GM21576 (cell line): ENCODE measurements around the gene HADHA.
"Not testable (repeated sequence)": the region's sequence is repeated elsewhere in the genome, so short reads cannot be mapped to it uniquely, and the experiment has no call there.

ENCODE experiments used
- ATAC-seq: cut with Tn5 transposase; IDR thresholded peaks from one replicate; pipeline ENCODE4 v1.9.1; 2021; ENCODE audit warnings: mild to moderate bottlenecking, moderate library complexity; ENCODE audit not compliant: unreplicated experiment

HADHA gene

DNA sequence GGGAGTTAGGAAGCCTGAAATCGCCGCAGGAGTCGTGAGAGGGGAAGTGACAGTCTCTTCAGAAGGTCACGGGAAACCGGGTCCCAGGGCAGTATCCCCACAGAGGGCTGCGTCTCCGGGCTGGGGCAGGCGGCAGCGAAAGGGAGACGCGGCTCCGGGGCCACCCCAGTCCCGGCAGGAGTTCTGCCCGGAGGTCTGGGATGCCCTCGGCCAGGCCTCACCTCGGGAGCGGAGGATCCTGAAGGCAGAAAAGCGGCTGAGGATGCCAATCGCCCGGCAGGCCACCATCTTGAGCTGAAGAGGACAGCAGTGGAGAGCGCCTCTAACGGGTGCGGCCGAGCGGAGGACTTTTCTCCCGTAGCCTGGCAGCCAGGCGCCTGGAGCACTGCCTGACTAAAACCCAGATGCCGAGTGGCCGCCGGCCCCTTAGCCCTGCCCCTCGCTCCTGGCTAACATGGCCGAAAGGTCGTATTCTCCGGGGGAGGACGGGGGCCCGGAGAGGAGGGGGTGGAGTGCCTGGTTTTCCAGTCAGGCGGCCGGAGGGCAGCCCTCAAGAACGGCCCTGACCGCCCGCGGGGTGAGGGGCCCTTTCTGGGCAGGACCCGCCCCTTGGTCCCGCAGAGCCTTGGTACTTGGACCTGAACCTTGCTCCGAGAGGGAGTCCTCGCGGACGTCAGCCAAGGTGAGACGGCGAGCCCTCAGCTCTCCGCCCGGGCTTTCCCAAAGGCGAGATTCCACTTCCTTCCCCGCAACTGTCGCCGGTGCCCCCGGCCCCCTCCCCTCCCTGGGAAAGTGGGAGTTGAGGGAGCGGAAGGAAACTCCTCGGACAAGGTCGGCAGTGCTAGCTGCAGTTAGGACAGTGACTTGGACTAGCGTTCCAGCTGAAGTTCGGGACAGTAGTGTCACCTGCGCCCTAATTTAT is at the start of gene HADHA, which contains the start of gene HADHB:
HADHA (minus strand) TSS at position 324 of the 922 bp plus-strand sequence; CDS start at position 288, 36 bp downstream.
HADHB (plus strand) TSS at position 631 of the 922 bp plus-strand sequence. CDS start 9,316 bp downstream, outside the sequence.
- ATAC-seq, result peak; percentile 59

DNA sequence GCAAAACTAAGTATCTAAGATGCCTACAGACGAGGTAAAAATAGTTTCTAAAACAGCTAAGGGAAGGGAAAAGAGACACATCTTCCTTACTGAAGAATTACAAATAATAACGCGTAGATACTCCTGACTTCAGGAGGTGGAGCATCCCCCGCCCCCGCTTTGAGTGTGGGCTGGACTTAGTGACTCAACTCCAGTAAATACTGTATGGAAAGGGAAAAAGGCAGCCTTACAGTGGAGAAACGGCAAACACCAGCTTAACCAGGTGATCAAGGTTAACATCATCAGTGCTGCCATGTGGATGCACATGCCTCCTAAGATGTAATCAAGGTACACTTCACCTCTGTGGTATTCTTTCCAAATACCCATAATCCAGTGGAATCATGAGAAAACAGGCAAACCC is 48.2 kb upstream of the HADHA start:
- no peak for ATAC-seq

DNA sequence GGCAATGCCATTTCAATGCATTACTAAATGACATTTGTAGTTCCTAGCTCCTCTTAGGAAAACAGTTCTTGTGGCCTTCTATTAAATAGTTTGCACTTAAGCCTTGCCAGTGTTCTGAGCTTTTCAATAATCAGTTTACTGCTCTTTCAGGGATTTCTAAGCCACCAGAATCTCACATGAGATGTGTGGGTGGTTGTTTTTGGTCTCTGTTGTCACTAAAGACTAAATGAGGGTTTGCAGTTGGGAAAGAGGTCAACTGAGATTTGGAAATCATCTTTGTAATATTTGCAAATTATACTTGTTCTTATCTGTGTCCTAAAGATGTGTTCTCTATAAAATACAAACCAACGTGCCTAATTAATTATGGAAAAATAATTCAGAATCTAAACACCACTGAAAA is 45.6 kb upstream of the HADHA start:
- ATAC-seq, result no peak

DNA sequence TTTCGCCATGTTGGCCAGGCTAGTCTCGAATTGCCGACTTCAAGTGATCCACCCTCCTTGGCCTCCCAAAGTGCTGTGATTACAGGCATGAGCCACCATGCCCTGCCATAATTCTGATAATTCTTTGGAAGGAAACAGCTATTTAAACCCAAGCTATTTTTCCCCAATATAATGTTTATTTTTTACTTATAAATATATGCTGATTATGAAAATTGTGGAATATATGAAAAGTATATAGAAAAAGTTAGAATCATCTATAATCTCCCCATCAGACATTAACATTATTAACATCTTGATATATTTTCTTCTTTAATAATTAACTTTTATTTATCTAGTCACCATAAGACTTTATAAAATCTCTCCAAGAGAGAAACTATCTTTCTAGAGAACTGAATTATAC is 41.5 kb upstream of the HADHA start:
- no peak for ATAC-seq

DNA sequence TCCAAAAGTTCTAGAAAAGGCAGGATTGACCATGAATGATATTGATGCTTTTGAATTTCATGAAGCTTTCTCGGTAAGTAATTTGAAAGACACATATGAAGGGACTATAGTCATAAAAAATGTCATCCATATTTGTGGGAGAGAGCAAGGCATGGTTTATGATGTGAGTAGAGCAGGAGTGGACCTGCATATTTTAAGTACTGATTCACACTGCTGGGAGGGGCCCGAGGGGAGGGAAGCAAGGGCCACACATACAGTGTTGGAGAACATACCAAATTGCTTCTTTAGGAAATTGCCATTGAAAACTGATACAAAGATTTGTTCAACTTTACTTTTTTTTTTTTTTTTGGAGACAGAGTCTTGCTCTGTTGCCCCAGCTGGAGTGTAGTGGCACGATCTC is 39.7 kb upstream of the HADHA start:
- no peak for ATAC-seq

DNA sequence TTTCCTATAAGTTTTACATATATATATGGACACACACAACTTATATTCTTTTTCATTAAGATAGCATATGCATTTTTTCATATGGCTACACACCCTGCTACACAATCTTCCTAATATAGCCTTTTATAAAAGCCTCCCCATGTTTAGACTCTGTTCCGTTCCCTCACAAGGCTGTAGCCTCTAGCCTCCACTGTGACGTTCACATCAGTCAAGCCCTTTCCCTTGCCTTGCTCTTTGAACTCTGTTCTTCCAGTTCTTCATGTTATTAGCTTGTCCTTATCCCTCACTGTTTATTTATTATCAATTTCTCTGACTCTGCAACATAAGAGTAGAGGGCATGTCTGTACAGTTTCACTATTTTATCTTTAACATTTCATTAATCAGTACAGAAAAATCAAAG is 39.2 kb upstream of the HADHA start:
- ATAC-seq, result no peak

DNA sequence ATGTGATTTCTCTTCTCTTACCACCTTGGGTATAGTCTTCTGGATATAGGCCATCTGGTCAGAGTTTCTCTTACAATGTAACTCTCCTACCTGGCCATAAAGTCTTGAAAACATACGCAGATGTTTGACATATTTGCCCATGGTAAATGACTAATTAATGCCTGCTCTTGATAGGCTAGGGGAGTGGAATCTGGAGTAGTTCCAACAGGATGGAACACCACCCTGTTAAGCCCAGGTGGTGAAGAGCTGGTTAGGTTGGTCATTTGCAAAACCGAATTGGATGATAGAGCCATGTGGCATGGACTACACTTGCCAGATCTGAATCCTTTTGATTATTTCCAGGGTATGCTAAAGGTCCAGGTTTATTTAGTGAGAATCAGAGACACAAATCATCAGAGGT is 36.8 kb upstream of the HADHA start:
- ATAC-seq, result no peak

DNA sequence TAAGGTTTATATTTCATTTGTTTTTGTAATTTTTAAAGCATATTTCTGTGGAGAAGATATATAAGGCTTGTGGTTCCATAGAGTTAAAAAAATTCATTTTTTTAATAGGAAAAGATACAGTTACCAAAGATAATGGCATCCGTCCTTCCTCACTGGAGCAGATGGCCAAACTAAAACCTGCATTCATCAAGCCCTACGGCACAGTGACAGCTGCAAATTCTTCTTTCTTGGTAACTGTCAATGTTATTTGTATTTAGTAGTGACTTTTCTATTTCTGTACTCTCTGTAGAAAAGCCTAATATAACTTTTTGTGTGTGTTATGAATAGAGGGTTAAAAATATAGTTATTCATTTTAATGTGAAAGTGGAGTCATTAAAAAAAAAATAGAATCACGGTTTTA is 35.5 kb upstream of the HADHA start:
- no peak for ATAC-seq

DNA sequence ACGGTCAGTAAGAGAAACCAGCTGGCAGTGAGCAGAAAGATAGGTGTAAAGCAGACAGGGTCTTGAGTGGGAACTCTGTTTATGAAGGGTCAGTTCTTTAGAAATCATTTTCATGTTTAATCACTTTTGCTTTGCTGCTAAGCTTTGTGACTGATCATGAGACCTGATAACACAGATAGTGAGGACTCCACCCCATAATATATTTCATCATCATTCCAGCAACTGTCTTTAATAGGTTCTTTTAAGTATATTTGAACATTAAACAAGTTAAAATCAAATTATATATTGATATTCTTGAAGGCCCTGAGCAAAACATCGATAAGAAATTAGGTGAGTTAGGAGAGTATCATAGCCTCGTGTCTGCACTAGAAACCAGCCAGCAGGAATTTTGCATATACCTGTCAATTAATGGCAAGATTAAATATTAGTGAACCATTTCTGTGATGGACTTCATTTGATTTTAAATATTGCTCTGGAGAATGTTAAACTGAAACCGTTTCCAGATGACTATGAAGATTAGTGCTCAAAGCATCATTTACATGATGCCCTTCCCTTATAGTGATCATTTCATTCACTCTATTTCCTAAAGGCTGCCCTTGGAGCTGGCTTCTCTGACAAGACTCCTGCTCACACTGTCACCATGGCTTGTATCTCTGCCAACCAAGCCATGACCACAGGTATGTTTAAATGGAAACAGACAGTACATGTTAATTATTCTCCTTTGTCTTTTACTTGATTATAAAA is 32.2 kb upstream of the HADHA start:
- no peak for ATAC-seq

DNA sequence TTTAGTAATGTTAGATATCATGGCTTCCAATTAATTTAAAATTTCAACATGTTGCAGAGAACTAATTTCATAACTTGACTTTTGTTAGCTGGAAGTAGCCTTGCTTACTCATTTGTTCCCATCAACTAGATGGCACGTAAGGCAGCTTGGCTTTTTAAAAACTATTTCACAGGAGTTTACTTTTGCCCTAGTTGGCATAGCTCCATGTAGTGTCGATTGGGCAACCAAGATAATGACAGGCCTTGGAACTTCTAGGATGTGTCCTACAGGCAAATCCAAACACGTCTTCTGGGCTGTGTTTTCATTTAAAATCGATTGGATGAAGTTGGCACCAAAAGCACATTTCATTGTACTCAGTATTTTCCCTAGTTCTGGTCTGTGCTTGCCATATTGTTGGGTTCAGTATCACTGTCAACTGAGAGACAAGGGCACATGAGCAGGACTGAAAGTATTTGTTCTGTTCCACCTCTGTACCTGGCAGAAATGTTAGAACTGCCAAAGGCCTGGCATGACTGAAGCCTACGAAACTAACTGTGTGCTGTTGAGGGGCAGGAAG is 29.7 kb upstream of the HADHA start:
- ATAC-seq, result no peak

DNA sequence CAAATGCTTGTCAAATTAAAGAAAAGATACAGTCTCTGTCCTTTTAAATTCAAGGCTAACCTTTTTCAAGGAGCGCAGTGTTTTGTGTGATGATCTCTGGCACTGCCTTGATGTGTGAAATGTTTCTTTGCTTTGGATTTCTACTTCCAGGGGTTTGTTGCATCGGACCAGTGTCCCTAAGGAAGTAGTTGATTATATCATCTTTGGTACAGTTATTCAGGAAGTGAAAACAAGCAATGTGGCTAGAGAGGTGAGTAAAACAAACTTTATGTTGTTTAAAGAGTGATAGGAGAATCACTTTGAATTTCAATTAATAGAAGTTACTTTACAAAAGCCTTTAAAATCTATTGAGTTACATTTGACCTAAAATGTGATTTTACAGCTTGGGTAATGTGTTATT is 29.1 kb upstream of the HADHA start:
- no peak for ATAC-seq

DNA sequence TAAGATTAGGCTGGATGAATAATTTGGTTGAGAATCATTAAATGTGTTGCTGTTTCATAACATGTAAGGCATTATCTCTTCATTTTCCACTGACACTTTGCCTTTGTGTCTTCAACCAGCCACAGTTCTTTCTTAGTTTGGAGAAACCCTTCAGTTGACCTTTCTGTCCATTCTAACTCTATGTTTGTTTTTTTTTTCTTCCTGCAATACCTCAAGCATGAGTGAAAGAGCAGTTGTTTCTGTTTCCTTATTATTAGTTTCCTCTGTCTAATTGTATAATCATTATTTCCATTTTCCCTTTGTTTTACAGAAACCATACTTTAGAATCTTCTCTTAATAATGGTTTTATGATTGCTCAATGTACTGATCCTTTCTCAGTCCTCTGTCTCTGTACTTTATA is 25.9 kb upstream of the HADHA start:
- no peak for ATAC-seq

DNA sequence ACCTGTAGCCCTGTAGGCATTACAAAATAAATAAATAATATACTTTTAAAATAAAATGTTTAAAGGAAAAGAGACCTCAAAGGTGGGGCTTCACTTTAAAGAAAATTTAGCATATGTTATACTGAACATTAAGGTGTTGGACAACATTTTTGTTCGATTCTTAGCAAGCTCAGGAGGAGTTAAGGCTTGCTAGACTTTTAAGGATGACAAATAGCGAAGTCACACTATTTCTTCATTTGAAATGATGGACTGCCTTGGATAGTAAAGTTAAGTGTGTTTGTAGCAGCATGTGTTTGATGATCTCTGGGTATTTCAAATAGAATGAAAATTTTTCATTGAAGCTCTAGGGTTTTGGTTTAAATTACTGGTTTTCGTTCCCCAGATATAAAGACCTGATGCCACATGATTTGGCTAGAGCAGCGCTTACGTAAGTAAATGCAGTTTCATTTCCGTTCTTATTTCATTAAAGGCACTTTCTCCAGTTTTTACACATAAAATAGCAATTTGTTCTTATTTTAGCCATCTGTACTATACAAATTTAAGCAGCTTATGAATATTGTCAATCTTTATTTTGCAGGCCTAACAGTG is 25.2 kb upstream of the HADHA start:
- ATAC-seq, result no peak

DNA sequence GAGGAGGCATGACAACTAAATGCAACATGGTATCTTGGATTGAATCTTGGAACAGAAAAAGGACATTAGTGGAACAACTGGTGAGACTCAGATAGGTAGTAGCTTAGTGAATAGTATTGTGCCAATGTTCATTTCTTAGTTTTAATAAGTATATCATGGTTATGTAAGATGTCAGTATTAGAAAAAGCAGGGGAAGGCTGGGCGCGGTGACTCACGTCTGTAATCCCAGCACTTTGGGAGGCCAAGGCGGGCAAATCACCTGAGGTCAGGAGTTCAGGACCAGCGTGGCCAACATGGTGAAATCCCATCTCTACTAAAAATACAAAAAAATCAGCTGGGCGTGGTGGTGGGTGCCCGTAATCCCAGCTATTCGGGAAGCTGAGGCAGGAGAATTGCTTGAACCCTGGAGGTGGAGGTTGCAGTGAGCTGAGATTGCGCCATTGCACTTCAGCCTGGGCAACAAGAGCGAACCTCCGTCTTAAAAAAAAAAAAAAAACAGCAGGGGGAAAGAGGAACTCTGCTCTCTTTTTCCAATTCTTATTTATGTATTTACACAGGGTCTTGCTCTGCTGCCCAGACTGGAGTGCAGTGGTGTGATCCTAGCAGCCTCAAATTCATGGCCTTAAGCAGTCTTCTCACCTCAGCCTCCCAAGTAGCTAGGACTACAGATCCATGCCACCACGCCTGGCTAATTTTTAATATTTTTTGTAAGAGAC is 24.4 kb upstream of the HADHA start:
- not testable (repeated sequence) for ATAC-seq

DNA sequence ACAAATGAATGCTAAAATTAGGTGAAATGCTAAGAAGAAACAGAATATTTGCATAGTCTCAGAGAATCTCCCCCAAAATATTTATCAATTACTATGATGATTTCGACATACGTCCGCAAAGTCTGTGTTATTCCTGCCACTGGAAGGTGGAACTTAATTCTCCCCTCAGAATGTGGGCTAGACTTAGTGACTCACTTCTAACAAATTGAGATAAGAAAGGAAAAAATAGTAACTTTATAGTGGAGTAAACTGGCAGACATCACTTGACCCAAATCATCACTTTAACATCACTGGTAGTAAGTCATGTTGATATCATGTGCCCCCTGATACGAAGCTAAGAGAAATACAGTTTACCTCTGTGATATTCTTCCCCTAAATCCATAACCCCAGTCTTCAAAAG is 23.8 kb upstream of the HADHA start:
- no peak for ATAC-seq

DNA sequence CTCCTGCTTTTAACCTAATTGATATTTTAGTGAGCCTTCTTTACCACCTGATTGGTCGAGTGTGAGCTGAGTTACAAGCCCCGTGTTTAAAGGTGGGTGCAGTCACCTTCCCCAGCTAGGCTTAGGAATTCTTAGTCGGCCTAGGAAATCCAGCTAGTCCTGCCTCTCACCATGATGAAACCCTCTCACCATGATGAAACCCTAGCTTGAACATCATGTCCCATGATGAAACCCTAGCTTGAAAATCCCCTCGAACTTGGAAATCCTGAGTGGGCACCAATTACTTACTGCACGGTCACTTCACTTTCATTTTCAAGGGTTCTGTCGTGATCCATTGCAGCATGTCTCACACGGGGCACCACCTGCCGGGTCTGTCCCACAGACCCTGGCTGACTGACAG is 14.4 kb upstream of the HADHA start:
- ATAC-seq, result not testable (repeated sequence)

DNA sequence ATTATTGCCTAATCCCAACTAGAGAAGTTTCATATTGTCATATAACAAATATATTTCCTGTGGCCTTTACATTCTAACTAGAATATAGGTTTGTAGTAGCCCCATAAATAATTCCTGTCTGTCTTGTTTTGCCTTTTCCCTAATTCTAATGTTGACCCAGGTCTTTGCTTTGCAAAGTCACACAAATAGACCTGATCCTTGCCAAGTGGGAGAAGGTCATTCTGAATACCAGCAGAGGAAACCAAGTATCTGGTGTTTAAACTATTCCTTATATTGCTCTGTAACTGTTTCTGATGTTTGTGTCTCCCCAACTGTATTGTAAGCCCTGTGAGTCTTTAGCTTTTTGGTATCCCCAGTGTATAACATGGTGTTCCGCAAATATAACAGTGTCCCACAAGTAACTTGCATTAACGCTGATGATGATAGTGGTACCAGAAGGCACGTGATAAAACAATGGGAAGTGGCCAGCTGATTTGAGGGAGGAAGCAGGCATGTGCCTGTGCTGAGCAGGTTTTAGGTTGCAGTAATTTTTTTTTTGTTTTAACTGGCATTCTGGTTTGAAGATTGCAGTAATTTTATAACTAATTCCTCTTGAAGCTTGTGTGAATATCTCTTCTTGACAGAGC is 11.4 kb upstream of the HADHA start:
- no peak for ATAC-seq

DNA sequence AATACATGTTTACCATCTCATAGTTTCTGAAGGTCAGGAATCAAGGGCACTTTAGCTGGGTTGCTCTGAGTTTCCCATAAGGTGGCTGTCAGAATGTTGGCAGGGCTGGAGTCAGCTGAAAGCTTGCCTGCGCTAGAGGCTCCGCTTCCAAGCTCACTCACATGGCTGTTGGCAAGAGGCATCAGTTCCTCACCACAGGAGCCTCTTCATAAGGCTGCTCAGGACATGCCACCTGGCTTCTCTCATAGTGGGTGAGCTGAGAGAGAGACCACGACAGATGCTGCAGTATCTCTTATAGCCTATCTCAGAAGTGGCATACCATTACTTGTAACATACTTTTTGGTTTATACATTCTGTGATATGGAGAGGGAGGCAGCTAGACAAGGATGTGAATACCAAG is 7.5 kb upstream of the HADHA start:
- no peak for ATAC-seq

DNA sequence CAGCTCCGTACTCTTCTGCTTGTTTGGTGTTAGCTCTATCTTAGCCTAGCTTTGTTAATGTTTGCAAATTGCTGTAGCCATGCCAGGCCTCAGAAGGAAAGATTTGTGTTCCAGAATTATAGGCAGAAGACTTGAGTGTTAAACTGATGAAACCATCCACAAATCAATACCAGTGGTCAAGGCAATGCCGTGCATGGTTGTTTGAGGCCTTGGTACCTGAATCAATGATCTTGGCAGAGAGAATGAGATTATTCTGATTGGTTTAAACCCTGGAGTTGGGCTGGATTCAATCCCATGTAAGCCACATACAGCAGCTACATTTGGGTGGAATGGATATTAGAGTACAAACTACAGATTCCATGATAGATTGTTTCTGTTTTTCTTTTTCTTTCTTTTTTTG is 5.2 kb upstream of the HADHA start:
- ATAC-seq, result no peak

DNA sequence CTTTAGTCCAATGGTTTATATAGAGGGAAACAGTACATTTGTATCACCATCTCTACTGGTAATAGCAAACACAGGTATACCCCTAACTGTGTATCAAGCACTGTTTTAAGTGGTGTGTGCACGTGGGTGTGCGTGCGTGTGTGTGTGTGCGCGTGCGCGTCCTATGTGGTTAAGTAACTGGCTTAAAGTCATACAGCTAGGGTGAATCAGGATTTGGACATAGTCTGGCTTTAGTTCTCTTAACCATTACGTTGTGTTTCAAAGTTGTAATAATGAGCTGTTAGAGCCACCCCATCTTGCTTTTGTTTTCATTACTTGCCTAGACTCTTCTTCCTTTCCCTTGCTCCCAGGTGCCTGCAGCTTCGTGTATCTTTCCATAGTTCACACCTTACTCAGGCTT is 2.4 kb upstream of the HADHA start:
- no peak for ATAC-seq
